H9 (cell line): Measurements from ENCODE around the gene CXCL5. TPM values are rescaled to one million over a fixed set of nuclear protein-coding genes. Genes with fewer than 3 reads are reported as not detected.

Experiments used
- DNase-seq: peaks from one replicate; pipeline ENCODE4 v3.0.0-alpha.2; 2017
- H2AFZ ChIP-seq: one replicate; pipeline ENCODE4 v1.6.1; 2013; ENCODE audit warnings: mild to moderate bottlenecking, low read length, control low read depth, moderate library complexity
- H2AK5ac ChIP-seq: 2 replicates; pipeline ENCODE4 v1.6.1; 2013; ENCODE audit warnings: low read length, control low read depth, mixed read lengths; ENCODE audit not compliant: insufficient read length
- H2BK120ac ChIP-seq: one replicate; pipeline ENCODE4 v1.6.1; 2013; ENCODE audit warnings: low read depth, mild to moderate bottlenecking, low read length, control low read depth, inconsistent platforms; ENCODE audit not compliant: poor library complexity, severe bottlenecking
- H2BK12ac ChIP-seq: 2 replicates; pipeline ENCODE4 v1.6.1; 2013; ENCODE audit warnings: low read length, control low read depth, mixed read lengths, low read depth; ENCODE audit not compliant: insufficient read length
- H2BK15ac ChIP-seq: 2 replicates; pipeline ENCODE4 v1.6.1; 2013; ENCODE audit warnings: low read depth, low read length, control low read depth
- H2BK20ac ChIP-seq: one replicate; pipeline ENCODE4 v1.6.1; 2013; ENCODE audit warnings: low read depth, mild to moderate bottlenecking, low read length, control low read depth, inconsistent platforms; ENCODE audit not compliant: poor library complexity, severe bottlenecking
- H2BK5ac ChIP-seq: 2 replicates; pipeline ENCODE4 v1.6.1; 2013; ENCODE audit warnings: low read length, control low read depth, mixed read lengths; ENCODE audit not compliant: insufficient read length
- H3K14ac ChIP-seq: 2 replicates; pipeline ENCODE4 v1.6.1; 2013; ENCODE audit warnings: low read length, control low read depth; ENCODE audit not compliant: insufficient read depth
- H3K18ac ChIP-seq: 2 replicates; pipeline ENCODE4 v1.6.1; 2013; ENCODE audit warnings: low read depth, mild to moderate bottlenecking, mixed read lengths, low read length, control low read depth; ENCODE audit not compliant: insufficient read length
- H3K23ac ChIP-seq: 2 replicates; pipeline ENCODE4 v1.6.1; 2013; ENCODE audit warnings: low read length, control low read depth, mixed read lengths, low read depth; ENCODE audit not compliant: insufficient read length
- H3K23me2 ChIP-seq: 2 replicates; pipeline ENCODE4 v1.6.1; 2013; ENCODE audit warnings: low read depth, mild to moderate bottlenecking, mixed read lengths, low read length, control low read depth; ENCODE audit not compliant: insufficient read length, poor library complexity, severe bottlenecking
- H3K27ac ChIP-seq: 2 replicates; pipeline ENCODE4 v1.5.1; 2013; ENCODE audit warnings: low read length, control low read depth, mixed read lengths, low read depth; ENCODE audit not compliant: insufficient read length
- H3K27me3 ChIP-seq: 2 replicates; pipeline ENCODE4 v1.6.1; 2013; ENCODE audit warnings: low read length, control low read depth, inconsistent platforms; ENCODE audit not compliant: insufficient read depth
- H3K4ac ChIP-seq: 2 replicates; pipeline ENCODE4 v1.6.1; 2013; ENCODE audit warnings: low read depth, mild to moderate bottlenecking, control low read depth, inconsistent platforms, low read length, moderate library complexity
- H3K4me1 ChIP-seq: 2 replicates; pipeline ENCODE4 v1.6.1; 2013; ENCODE audit warnings: low read length, control low read depth, inconsistent platforms; ENCODE audit not compliant: insufficient read depth
- H3K4me2 ChIP-seq: 2 replicates; pipeline ENCODE4 v1.6.1; 2013; ENCODE audit warnings: low read length, control low read depth, mixed read lengths; ENCODE audit not compliant: insufficient read length, insufficient read depth
- H3K56ac ChIP-seq: 2 replicates; pipeline ENCODE4 v1.6.1; 2013; ENCODE audit warnings: low read depth, mild to moderate bottlenecking, mixed read lengths, low read length, control low read depth; ENCODE audit not compliant: insufficient read length
- H3K79me1 ChIP-seq: 2 replicates; pipeline ENCODE4 v1.6.1; 2013; ENCODE audit warnings: low read depth, mild to moderate bottlenecking, moderate library complexity, low read length, control low read depth, inconsistent platforms; ENCODE audit not compliant: insufficient read depth, poor library complexity, severe bottlenecking
- H3K79me2 ChIP-seq: 2 replicates; pipeline ENCODE4 v1.6.1; 2013; ENCODE audit warnings: low read length, control low read depth, inconsistent platforms; ENCODE audit not compliant: insufficient read depth
- H3K9ac ChIP-seq: 2 replicates; pipeline ENCODE4 v1.6.1; 2013; ENCODE audit warnings: low read length, control low read depth, mixed read lengths; ENCODE audit not compliant: insufficient read length; ENCODE audit errors: extremely low read depth
- H3K9me3 ChIP-seq: one replicate; pipeline ENCODE4 v1.6.1; 2013; ENCODE audit warnings: low read depth, low read length, inconsistent platforms; ENCODE audit not compliant: control insufficient read depth
- H3T11ph ChIP-seq: one replicate; pipeline ENCODE4 v1.6.1; 2013; ENCODE audit warnings: mild to moderate bottlenecking, low read length, control low read depth, inconsistent platforms
- H4K20me1 ChIP-seq: one replicate; pipeline ENCODE4 v1.6.1; 2013; ENCODE audit not compliant: control insufficient read depth, insufficient read length, insufficient read depth
- H4K5ac ChIP-seq: 2 replicates; pipeline ENCODE4 v1.6.1; 2013; ENCODE audit warnings: low read depth, mild to moderate bottlenecking, mixed read lengths, low read length, control low read depth; ENCODE audit not compliant: insufficient read length
- H4K8ac ChIP-seq: replicated peaks from 2 replicates; pipeline ENCODE4 v1.6.1; 2013; ENCODE audit warnings: low read length, control low read depth, mixed read lengths, low read depth; ENCODE audit not compliant: insufficient read length
- H4K91ac ChIP-seq: 2 replicates; pipeline ENCODE4 v1.6.1; 2013; ENCODE audit warnings: low read depth, mild to moderate bottlenecking, moderate library complexity, mixed read lengths, low read length, control low read depth; ENCODE audit not compliant: insufficient read length
- H3K27ac Mint-ChIP-seq, 3 experiments: 2 replicates in 2 of 3; 3 replicates in 1 of 3; pipeline ENCODE4 v1.8.0; 2020 to 2021; ENCODE audit warnings: mixed read lengths in 3 of 3, mild to moderate bottlenecking in 1 of 3, moderate library complexity in 1 of 3
- H3K27me3 Mint-ChIP-seq: 2 replicates; pipeline ENCODE4 v1.8.0; 2021; ENCODE audit warnings: low read depth, mild to moderate bottlenecking, moderate library complexity, mixed read lengths
- H3K36me3 Mint-ChIP-seq, 3 experiments: 2 replicates in 2 of 3; 3 replicates in 1 of 3; pipeline ENCODE4 v1.8.0; 2020 to 2021; ENCODE audit warnings: low read depth in 3 of 3, mixed read lengths in 3 of 3; ENCODE audit not compliant: insufficient read depth in 1 of 3
- H3K4me1 Mint-ChIP-seq, 2 experiments: 2 replicates each; pipeline ENCODE4 v1.8.0; 2020; ENCODE audit warnings: mixed read lengths in 2 of 2
- H3K4me3 Mint-ChIP-seq, 2 experiments: 2 replicates in 1 of 2; 3 replicates in 1 of 2; pipeline ENCODE4 v1.8.0; 2020 to 2021; ENCODE audit warnings: mild to moderate bottlenecking in 2 of 2, mixed read lengths in 2 of 2, moderate library complexity in 1 of 2
- H3K9me3 Mint-ChIP-seq, 2 experiments: 2 replicates in 1 of 2; 3 replicates in 1 of 2; pipeline ENCODE4 v1.8.0; 2020; ENCODE audit warnings: mild to moderate bottlenecking in 2 of 2, mixed read lengths in 2 of 2, moderate library complexity in 1 of 2
- total RNA-seq: library from RNA; stranded (reverse); gene quantifications from 2 replicates; pipeline ENCODE4 v1.2.1, GENCODE V29; 2021
- TF ChIP-seq, protein P1 (sequence below): fragments of 200-600 bp; sonication (generic); conservative IDR thresholded peaks from 3 replicates; pipeline ENCODE4 v1.8.0; 2021; ENCODE audit warnings: antibody characterized with exemption, mild to moderate bottlenecking

The CXCL5 gene
- total RNA-seq, 1 experiment from 2014 or later = 9.2 TPM

DNA sequence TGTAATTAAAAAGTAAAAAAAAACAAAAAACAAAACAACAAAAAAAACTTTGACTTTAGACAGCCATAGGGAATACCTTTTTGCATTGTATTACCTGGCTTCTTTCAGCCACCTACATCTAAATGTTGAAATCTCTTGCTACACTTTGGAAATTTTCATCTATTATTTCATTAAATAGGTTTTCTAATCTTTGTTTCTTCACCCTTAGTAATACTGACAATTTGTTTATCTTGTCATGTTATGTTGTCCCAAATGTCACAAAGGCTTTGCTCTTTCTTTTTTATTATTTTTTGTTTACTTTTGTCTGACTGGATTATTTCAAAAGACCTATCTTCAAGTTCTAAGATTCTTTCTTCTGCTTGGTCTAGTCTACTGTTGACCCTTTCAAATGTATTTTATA lies 24.1 kb downstream of the CXCL5 start:
- Mint-ChIP-seq H3K27ac (no peak overlapping the region), H3K36me3 (peaks cover 16 to 31% (median 29%) of the 10 kb centered on the region in 3 experiments), H3K9me3 (peaks cover 28 to 36% of the 10 kb centered on the region in 2 experiments), H3K27me3 (peaks cover 3% of the 10 kb centered on the region; the same call in 1 of the 2 replicates), H3K4me3 (no peak overlapping the region), H3K4me1 (peaks cover 0 to 3% of the 10 kb centered on the region in 2 experiments; a peak in 3 of 4 replicates)
- Histone ChIP-seq H3K18ac (no peak overlapping the region), H3K9ac (no peak overlapping the region), H3K27me3 (no peaks in the 10 kb centered on the region), H3K9me3 (no peaks in the 10 kb centered on the region), H4K20me1 (no peaks in the 10 kb centered on the region), H3K4me2 (no peak overlapping the region), H3K56ac (no peak overlapping the region), H2BK12ac (no peak overlapping the region), H4K5ac (no peak overlapping the region), H3K23ac (no peak overlapping the region), H2AK5ac (no peak overlapping the region), H3K14ac (no peak overlapping the region), H2BK5ac (no peak overlapping the region), H3K23me2 (no peaks in the 10 kb centered on the region), H3K79me2 (no peaks in the 10 kb centered on the region), H3K4ac (no peak overlapping the region), H3K27ac (no peak overlapping the region), H2BK15ac (no peak overlapping the region), H4K91ac (no peak overlapping the region), H2BK120ac (no peak overlapping the region), H2BK20ac (no peak overlapping the region), H3K4me1 (no peaks in the 10 kb centered on the region), H3K79me1 (no peaks in the 10 kb centered on the region), H4K8ac (no peak overlapping the region), H3T11ph (no peak overlapping the region), H2AFZ (no peak overlapping the region)
- no peak for DNase-seq
- TF ChIP-seq, protein P1, sequence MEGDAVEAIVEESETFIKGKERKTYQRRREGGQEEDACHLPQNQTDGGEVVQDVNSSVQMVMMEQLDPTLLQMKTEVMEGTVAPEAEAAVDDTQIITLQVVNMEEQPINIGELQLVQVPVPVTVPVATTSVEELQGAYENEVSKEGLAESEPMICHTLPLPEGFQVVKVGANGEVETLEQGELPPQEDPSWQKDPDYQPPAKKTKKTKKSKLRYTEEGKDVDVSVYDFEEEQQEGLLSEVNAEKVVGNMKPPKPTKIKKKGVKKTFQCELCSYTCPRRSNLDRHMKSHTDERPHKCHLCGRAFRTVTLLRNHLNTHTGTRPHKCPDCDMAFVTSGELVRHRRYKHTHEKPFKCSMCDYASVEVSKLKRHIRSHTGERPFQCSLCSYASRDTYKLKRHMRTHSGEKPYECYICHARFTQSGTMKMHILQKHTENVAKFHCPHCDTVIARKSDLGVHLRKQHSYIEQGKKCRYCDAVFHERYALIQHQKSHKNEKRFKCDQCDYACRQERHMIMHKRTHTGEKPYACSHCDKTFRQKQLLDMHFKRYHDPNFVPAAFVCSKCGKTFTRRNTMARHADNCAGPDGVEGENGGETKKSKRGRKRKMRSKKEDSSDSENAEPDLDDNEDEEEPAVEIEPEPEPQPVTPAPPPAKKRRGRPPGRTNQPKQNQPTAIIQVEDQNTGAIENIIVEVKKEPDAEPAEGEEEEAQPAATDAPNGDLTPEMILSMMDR = no peak
